Spleen (tissue), 7 donors: ENCODE measurements around the gene CSMD2.

ENCODE experiments used
- POLR2A ChIP-seq, 3 donors: fragments of 450-650 bp; IDR thresholded peaks; one replicate each; pipeline ENCODE4 v1.5.1; 2017; ENCODE audit warnings: antibody characterized with exemption in 3 of 3, mild to moderate bottlenecking in 1 of 3
- POLR2AphosphoS5 ChIP-seq, 3 donors: sonication (generic); formaldehyde crosslinking; IDR thresholded peaks; one replicate each; pipeline ENCODE4 v1.5.1; 2017; ENCODE audit warnings: antibody characterized with exemption in 3 of 3
- TF ChIP-seq, protein P1 (sequence below), 11 experiments: fragments of 200-600 bp in 7 of 11; fragments of 450-650 bp in 4 of 11; sonication (generic) in 4 of 11; IDR thresholded peaks in 8 of 11; conservative IDR thresholded peaks in 3 of 11; 1 replicate in 7 of 11; 2 replicates in 4 of 11; pipeline versions ENCODE4 v1.4.0 to v1.8.0; 2016 to 2021; ENCODE audit warnings: antibody characterized with exemption in 11 of 11, inconsistent platforms in 4 of 11, mild to moderate bottlenecking in 1 of 11
- donor health status: DM: no; HTN: no; CAD: no; lungs with moderate emphysema.
- donor health status: DM: no; HTN: no; CAD: no.
- donor health status: DM: no; HTN: no; CAD: no.

DNA sequence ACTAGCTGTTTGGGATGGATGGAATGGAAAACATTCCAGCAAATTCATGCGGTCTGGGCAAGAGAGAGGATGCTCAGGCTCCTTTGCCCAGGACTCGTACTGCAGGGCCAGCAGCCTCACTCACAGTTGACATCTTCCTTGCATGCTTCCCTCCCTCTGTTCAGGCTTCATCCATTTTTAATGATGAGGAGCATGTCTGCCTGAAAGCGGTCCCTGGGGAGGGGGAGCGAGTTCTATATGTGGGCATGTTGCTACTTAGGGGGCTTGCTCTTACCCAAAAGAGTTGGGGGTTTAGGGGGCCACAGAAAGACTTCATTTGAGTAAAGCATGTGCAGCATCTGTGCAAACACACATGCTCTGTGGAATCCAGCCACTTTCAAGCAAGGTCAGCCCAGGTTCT, 203.0 kb downstream of the CSMD2 start:
- TF ChIP-seq, protein P1, sequence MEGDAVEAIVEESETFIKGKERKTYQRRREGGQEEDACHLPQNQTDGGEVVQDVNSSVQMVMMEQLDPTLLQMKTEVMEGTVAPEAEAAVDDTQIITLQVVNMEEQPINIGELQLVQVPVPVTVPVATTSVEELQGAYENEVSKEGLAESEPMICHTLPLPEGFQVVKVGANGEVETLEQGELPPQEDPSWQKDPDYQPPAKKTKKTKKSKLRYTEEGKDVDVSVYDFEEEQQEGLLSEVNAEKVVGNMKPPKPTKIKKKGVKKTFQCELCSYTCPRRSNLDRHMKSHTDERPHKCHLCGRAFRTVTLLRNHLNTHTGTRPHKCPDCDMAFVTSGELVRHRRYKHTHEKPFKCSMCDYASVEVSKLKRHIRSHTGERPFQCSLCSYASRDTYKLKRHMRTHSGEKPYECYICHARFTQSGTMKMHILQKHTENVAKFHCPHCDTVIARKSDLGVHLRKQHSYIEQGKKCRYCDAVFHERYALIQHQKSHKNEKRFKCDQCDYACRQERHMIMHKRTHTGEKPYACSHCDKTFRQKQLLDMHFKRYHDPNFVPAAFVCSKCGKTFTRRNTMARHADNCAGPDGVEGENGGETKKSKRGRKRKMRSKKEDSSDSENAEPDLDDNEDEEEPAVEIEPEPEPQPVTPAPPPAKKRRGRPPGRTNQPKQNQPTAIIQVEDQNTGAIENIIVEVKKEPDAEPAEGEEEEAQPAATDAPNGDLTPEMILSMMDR (IDR thresholded peaks at IDR 0.05 in 8 of 11, conservative IDR thresholded peaks at IDR 0.05 in 3 of 11), result no peak
- no peak for TF ChIP-seq POLR2AphosphoS5 (IDR thresholded peaks at IDR 0.05)
- no peak for TF ChIP-seq POLR2A (IDR thresholded peaks at IDR 0.05)
